ENCODE data around the gene PPP2R5A.

The PPP2R5A gene

DNA sequence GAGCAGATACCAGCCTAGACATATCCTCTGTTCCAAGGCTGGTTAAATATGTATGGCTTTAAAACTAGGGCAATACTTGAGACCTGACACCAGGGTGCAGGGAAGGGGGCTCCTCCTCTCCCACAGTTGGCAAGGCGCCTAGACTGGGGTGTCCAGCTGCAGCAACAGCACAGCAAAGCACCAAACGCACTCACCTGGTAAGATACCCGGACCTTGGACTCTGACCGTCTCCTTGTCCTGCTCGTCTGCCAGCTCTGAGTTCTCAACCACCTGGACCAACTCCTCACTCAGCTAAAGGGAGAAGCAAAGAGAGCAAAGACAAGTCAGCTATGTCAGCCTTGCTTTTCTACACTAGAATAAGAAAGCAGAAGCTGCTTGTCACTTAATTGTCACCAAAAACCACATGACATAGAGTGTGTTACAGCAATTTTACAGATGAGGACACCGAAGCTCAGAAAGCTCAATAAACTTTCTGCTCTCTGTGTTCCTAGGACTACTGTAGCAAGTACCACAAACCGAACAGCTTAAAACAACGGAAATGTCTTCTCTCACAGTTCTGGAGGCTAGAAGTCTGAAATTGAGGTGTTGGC, 125.1 kb downstream of the PPP2R5A start:
- ATAC-seq (ENCODE audit: low read depth): no peak
- TF ChIP-seq, protein P1, sequence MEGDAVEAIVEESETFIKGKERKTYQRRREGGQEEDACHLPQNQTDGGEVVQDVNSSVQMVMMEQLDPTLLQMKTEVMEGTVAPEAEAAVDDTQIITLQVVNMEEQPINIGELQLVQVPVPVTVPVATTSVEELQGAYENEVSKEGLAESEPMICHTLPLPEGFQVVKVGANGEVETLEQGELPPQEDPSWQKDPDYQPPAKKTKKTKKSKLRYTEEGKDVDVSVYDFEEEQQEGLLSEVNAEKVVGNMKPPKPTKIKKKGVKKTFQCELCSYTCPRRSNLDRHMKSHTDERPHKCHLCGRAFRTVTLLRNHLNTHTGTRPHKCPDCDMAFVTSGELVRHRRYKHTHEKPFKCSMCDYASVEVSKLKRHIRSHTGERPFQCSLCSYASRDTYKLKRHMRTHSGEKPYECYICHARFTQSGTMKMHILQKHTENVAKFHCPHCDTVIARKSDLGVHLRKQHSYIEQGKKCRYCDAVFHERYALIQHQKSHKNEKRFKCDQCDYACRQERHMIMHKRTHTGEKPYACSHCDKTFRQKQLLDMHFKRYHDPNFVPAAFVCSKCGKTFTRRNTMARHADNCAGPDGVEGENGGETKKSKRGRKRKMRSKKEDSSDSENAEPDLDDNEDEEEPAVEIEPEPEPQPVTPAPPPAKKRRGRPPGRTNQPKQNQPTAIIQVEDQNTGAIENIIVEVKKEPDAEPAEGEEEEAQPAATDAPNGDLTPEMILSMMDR (IDR thresholded peaks at IDR 0.05; ENCODE audit: poor library complexity, severe bottlenecking): no peak
- no peak overlapping the region for H3K4me3 ChIP-seq (ENCODE audit: severe bottlenecking)
- no peaks in the 10 kb centered on the region; the same call in 1 of the 2 replicates for H3K36me3 ChIP-seq (ENCODE audit: low read depth)
- no peak for DNase-seq (ENCODE audit: low spot score)
- H3K9me3 ChIP-seq (ENCODE audit: severe bottlenecking): no peaks in the 10 kb centered on the region
- no peaks in the 10 kb centered on the region for H3K4me1 ChIP-seq (ENCODE audit: insufficient read depth, poor library complexity, severe bottlenecking)
- H3K27me3 ChIP-seq (ENCODE audit: insufficient read depth, poor library complexity, severe bottlenecking): no peaks in the 10 kb centered on the region
- no peak overlapping the region for H3K27ac ChIP-seq (ENCODE audit: poor library complexity, severe bottlenecking)
